Activated naive CD8-positive, alpha-beta T cell treated with anti-CD3 and anti-CD28 coated beads, Interleukin-2, amount 50 U/mL, for 16 hours (primary cell): ENCODE measurements around the gene KRTAP5-1.
"Not testable (repeated sequence)": the region's sequence is repeated elsewhere in the genome, so short reads cannot be mapped to it uniquely, and the experiment has no call there.

Experiments used
- DNase-seq: peaks from one replicate; pipeline ENCODE4 v3.0.0-alpha.2; 2020; ENCODE audit warnings: low read depth, low spot score

Gene KRTAP5-1

GRCh38 chr11:1601663-1602062 is 16.6 kb upstream of the KRTAP5-1 start:
- DNase-seq = not testable (repeated sequence)

DNA sequence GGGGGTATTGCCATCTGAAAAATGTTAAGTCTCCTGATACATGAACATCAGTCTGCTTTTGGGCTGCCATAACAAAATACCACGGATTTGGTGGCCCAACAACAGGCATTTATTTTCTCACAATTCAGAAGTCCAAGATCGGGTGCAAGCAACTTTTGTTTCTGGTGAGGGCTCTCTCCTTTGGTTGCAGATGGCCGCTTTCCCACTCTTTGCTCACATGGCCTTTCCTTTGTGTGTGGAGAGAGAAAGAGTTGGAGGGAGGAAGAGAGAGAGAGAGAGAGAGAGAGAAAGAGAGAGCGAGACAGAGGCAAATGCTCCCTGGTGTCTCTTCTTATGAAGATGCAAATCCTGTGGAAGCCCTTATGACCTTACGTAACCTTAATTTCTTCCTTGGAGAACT is 15.5 kb upstream of the KRTAP5-1 start:
- DNase-seq = no peak

- DNase-seq = no peak
Measured at GRCh38 chr11:1598816-1599215, 13.7 kb upstream of the KRTAP5-1 start.

- not testable (repeated sequence) for DNase-seq
Measured at GRCh38 chr11:1598406-1598805, 13.3 kb upstream of the KRTAP5-1 start.

- DNase-seq = no peak
Measured at GRCh38 chr11:1597994-1598380, 12.9 kb upstream of the KRTAP5-1 start, which contains the start of gene KRTAP5-2. Gene KRTAP5-2 (minus strand): TSS chr11:1598294. CDS start chr11:1598250, 44 bp downstream.

DNA sequence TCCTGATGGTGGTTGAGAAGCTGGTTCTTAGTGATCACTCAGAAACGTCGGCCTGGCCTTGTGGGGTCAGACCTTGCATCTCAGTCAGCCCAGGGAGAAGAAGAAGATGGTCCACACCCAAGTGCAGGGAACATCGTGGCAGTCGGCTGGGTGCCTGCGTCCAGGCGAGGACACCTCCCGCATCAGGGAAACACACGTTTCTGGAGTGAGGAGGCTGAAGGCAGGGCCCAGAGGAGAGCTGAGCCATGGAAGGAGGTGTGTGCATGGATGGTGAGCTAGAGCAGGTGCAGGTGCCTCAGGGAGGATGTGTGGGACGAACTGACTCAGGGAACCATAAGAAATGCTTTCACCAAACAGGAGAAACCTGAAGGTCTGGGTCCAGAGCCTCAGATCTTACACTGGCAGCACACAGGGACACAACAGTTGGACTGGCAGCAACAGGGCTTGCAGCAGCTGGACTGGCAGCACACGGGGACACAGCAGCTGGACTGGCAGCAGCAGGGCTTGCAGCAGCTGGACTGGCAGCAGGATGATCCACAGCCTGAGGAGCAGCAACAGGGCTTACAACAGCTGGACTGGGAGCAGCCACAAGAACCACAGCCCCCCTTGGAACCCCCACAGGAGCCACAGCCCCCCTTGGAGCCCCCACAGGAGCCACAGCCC is 12.4 kb upstream of the KRTAP5-1 start:
- DNase-seq = no peak

GRCh38 chr11:1596576-1597121 is 11.6 kb upstream of the KRTAP5-1 start:
- not testable (repeated sequence) for DNase-seq

GRCh38 chr11:1595994-1596575 is 11.0 kb upstream of the KRTAP5-1 start:
- not testable (repeated sequence) for DNase-seq

DNA sequence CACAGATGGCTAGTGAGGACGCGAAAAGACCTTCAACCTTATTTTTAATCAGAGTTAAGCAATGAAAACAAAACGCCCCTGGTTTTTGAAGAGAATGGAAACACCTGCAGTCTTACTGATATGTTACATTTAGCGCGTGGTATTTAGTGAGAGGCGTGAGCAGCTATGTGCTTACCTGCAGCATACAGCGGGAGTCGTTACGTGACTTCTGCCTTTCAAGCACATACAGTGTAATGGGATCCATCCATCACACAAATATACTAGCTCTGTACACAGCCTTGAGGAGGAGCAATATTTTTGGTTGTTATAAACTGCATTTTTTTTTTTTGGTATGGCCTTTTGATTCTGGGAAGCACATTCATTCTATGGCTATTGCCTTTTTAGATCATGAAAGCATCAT is 7.5 kb upstream of the KRTAP5-1 start:
- DNase-seq = no peak

- no peak for DNase-seq
Measured at GRCh38 chr11:1589996-1590395, 4.9 kb upstream of the KRTAP5-1 start.

GRCh38 chr11:1589191-1589963 is 4.3 kb upstream of the KRTAP5-1 start:
- DNase-seq = not testable (repeated sequence)

DNA sequence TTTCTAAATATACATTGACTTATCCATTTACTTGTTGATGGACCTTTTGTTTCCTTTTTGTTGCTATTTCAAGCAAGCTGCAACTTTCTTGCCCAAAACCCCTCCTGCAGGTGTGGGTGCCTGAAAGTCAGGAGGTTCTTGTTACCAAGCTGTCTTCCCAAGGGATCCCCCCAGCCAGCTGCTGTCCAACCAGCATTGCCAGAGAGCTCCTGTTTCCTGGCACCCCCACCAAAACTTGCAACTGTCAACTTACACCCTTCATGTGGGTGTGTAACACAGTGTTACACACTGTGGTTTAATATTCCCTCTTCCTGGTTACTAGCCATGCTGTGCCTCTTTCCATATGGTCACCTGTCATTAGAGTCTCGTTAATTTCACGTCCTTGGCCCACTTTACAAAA is 1.6 kb upstream of the KRTAP5-1 start:
- no peak for DNase-seq

DNA sequence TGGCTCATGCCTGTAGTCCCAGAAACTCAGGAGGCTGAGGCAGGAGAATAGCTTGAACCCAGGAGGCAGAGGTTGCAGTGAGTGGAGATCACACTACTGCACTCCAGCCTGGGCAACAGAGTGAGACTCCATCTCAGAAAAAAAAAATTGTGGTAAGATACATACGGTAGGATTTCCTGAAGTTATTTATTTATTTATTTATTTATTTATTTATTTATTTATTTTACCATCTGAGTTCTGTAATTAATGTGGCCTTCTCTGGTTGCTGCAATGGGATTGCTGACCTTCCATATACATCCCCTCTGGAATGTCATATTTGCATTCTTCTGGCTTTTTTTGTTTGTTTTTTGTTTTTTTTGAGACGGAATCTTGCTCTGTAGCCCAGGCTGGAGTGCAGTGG is 2.2 kb downstream of the KRTAP5-1 start:
- DNase-seq = not testable (repeated sequence)

DNA sequence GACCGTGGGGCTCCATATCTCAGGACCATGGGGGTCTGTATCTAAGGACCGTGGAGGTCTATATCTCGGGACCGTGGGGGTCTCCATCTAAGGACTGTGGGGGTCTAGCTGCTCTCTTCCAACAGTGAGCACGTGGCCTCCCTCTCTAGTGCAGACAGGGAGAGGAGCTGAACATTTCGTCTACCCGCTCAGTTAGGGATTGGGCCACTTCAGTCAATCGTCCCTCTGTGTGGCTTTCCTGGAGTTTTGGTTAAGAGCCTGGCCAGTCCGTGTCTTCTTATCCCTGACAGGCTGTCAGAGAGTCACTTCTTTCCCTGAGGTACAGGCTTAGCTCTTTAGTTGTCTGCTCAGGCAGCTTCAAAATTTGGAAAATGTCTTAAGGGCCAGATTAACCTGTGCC is 3.1 kb downstream of the KRTAP5-1 start:
- DNase-seq = no peak

DNA sequence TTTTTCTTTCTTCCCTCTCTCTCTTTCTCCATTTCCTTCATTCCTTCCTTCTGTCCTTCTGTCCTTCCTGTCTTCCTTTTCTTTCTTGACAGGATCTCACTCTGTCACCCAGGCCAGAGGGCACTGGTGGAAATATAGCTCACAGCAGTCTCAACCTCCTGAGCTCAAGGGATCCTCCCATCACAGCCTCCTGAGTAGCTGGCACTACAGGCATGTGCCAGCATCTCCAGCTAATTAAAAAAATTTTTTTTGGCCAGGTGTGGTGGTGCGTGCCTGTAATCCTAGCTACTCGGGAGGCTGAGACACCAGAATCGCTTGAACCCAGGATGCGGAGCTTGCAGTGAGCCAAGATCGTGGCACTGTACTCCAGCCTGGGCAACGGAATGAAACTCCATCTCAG is 8.3 kb downstream of the KRTAP5-1 start:
- DNase-seq = no peak

DNA sequence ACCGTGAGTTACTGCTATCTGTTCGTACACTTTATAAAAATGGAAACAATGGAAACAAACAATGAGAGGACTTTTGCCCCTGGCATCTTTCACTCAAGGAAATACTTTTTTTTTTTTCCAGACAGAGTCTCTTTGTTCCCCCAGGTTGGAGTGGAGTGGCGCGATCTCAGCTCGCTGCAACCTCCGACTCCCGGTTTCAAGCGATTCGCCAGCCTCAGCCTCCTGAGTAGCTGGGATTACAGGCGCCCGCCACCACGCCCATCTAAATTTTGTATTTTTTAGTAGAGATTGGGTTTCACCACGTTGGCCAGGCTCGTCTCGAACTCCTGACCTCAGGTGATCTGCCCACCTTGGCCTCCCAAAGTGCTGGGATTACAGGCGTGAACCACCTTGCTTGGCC is 9.3 kb downstream of the KRTAP5-1 start:
- DNase-seq = not testable (repeated sequence)

DNA sequence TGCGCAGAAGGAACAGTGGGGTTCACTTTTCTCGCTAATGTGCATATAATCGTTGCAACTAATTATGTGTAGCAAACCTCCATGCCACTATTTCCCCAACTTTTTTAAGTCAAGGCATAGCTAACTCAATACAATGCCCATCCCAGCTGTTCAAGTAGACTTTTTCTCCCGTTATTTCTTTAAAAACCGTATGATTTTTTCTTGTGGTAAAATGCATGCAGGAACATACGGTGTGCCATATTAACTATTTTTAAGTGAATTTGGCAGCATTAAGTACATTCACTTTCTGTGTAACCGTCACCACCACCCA is 10.2 kb downstream of the KRTAP5-1 start:
- no peak for DNase-seq

- no peak for DNase-seq
Measured at GRCh38 chr11:1574238-1574932, 10.7 kb downstream of the KRTAP5-1 start.

GRCh38 chr11:1573903-1574237 is 11.2 kb downstream of the KRTAP5-1 start:
- DNase-seq = no peak

DNA sequence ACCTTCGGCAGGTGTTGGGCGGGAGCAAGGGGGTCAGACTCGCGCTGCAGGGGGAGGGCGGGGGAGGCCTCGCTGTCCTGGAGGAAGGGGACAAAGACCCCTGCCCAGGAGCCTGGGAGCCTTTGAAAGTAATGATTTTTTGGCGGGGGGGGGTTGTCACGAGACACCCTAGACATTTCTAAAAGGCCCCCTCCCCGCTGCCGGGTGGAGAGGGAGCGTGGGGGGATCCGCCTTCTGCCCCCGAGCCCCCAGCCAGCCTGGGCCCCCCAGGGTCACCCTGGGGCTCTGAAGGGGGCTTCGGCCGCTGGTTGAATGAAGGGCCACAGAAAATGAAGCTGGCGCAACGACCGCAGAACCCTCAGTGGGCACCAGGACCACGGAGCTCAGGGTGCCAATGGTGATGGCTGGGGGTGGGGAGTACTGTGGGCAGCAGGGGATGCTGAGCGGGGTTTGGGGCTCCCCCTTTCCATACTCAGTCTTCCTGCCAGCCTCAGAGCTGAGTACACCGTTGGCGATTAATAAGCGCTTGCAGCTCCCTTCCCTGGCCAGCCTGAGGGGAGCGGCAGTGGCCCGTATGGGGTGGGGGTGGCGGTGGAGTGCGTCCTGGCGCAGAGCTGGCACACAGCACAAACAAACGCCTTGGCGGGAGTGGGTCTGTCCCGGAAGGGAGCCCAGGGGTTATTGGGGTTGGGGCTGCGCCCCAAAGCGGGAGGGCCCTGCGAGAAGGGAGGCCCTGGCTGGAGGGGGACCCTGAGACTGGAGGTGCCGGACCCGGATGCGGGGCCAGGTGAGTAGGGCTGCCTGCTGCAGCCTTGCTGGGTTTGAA is 11.8 kb downstream of the KRTAP5-1 start:
- DNase-seq = no peak
